Panc1 (cell line): ENCODE measurements around the gene FYCO1. TPM values are rescaled to one million over a fixed set of nuclear protein-coding genes. Genes with fewer than 3 reads are reported as not detected.

ENCODE experiments used
- ATAC-seq: fragments of 200-7000 bp; cut with Tn5 transposase; 2 replicates; pipeline ENCODE4 v1.9.1; 2020; ENCODE audit warnings: mild to moderate bottlenecking, moderate library complexity
- BruUV-seq: library from RNA; stranded (reverse); fragments of 400-500 nt; replicated peaks from 2 replicates; lab custom pipeline; 2021; lab: Mats Ljungman, UMichigan
- CTCF ChIA-PET: fragments of 300-600 bp; sonication (Branson Sonifier 250); formaldehyde crosslinking; loops from one replicate; lab custom pipeline; 2022; ENCODE audit warnings: antibody characterized with exemption; lab: Charles Lee
- POLR2A ChIA-PET: fragments of 300-600 bp; sonication (Branson Sonifier 250); formaldehyde crosslinking; loops from one replicate; lab custom pipeline; 2022; ENCODE audit warnings: antibody characterized with exemption; lab: Charles Lee
- DNase-seq: peaks from one replicate; pipeline ENCODE4 v3.0.0-alpha.2; 2010; ENCODE audit warnings: low read depth, low spot score
- H3K27ac ChIP-seq: 2 replicates; pipeline ENCODE4 v1.5.1; 2011; ENCODE audit warnings: mild to moderate bottlenecking, low read length, inconsistent platforms
- H3K27me3 ChIP-seq: fragments of 200-500 bp; sonication (Bioruptor generic); 2 replicates; pipeline ENCODE4 v1.6.0; 2014; ENCODE audit warnings: low read length, inconsistent platforms; ENCODE audit not compliant: control insufficient read depth, insufficient read depth
- H3K36me3 ChIP-seq: fragments of 200-500 bp; sonication (Bioruptor generic); 2 replicates; pipeline ENCODE4 v1.5.1; 2014; ENCODE audit warnings: inconsistent platforms, mild to moderate bottlenecking, low read length, moderate library complexity; ENCODE audit not compliant: control insufficient read depth, insufficient read depth
- H3K4me1 ChIP-seq: 2 replicates; pipeline ENCODE4 v1.5.1; 2011; ENCODE audit warnings: inconsistent platforms, mild to moderate bottlenecking, low read length, moderate library complexity; ENCODE audit not compliant: control insufficient read depth, insufficient read depth
- H3K4me3 ChIP-seq, 2 experiments: 2 replicates each; pipeline ENCODE4 v1.5.1; 2011 to 2012; ENCODE audit warnings: low read depth in 2 of 2, low read length in 2 of 2, mild to moderate bottlenecking in 2 of 2, inconsistent platforms in 1 of 2, moderate library complexity in 1 of 2
- H3K9me3 ChIP-seq: fragments of 200-500 bp; sonication (Bioruptor generic); 2 replicates; pipeline ENCODE4 v1.5.1; 2014; ENCODE audit warnings: low read depth, mild to moderate bottlenecking, inconsistent platforms, low read length, moderate library complexity; ENCODE audit not compliant: control insufficient read depth, insufficient read depth
- POLR2AphosphoS5 ChIP-seq: IDR thresholded peaks from 2 replicates; pipeline ENCODE4 v1.6.1; 2012; ENCODE audit warnings: mild to moderate bottlenecking, low read depth, low read length, moderate library complexity
- SIN3A ChIP-seq: IDR thresholded peaks from 2 replicates; pipeline ENCODE4 v1.6.1; 2012; ENCODE audit warnings: low read depth, mild to moderate bottlenecking, low read length, moderate library complexity, borderline replicate concordance; ENCODE audit not compliant: insufficient read depth
- TCF7L2 ChIP-seq: IDR thresholded peaks from 2 replicates; pipeline ENCODE4 v1.6.1; 2011; ENCODE audit warnings: mild to moderate bottlenecking, low read depth, low read length, inconsistent platforms
- in situ Hi-C: cut with HindIII; loops from 2 replicates; pipeline ENCODE4 v1.10.0; 2016; ENCODE audit warnings: low sequenced_read_pairs, low pct_unique_long_range_greater_than_20kb
- intact Hi-C: fragments of 100-400 bp; cut with micrococcal nuclease; formaldehyde crosslinking; loops from one replicate; pipeline ENCODE4 v1.10.0; 2022; ENCODE audit not compliant: unreplicated experiment
- total RNA-seq: library from RNA; stranded (reverse); gene quantifications from one replicate; pipeline ENCODE4 v1.2.1, GENCODE V29; 2021; ENCODE audit not compliant: unreplicated experiment
- TF ChIP-seq, protein P1 (sequence below): fragments of 450-650 bp; IDR thresholded peaks from 2 replicates; pipeline ENCODE4 v1.5.1; 2017; ENCODE audit warnings: mild to moderate bottlenecking
- TF ChIP-seq, protein P2 (sequence below), 2 experiments: IDR thresholded peaks; 2 replicates each; pipeline ENCODE4 v1.6.1; 2011 to 2012; ENCODE audit warnings: low read depth in 2 of 2, control low read depth in 1 of 2, low read length in 1 of 2, mild to moderate bottlenecking in 1 of 2, moderate library complexity in 1 of 2; ENCODE audit not compliant: insufficient read depth in 1 of 2

The FYCO1 gene
- total RNA-seq, 1 experiment from 2014 or later: 8.7 TPM

DNA sequence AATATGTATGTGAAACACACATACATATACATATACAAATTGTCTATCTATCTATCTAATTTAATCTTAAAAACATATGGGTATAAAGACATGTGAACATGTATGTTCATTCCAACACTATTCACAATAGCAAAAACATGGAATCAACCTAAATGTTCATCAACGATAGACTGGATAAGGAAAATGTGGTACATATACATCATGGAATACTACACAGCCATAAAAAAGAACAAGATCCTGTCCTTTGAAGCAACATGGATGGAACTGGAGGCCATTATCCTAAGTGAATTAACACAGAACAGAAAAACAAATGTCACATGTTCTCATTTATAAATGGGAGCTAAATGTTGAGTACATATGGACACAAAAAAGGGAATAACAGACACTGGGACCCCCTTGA, 103.5 kb downstream of the FYCO1 start:
- Histone ChIP-seq H3K36me3 (no peaks in the 10 kb centered on the region), H3K4me3 (no peak overlapping the region), H3K27ac (no peak overlapping the region), H3K9me3 (no peaks in the 10 kb centered on the region), H3K4me1 (no peaks in the 10 kb centered on the region), H3K27me3 (peaks cover 2% of the 10 kb centered on the region; the same call in 1 of the 2 replicates)
- intact Hi-C loops (no loop called here), in situ Hi-C loops (no loop called here)
- ATAC-seq (no peak), DNase-seq (no peak)
- BruUV-seq: no TSS peak
- no peak for TF ChIP-seq TCF7L2
- TF ChIP-seq, protein P1, sequence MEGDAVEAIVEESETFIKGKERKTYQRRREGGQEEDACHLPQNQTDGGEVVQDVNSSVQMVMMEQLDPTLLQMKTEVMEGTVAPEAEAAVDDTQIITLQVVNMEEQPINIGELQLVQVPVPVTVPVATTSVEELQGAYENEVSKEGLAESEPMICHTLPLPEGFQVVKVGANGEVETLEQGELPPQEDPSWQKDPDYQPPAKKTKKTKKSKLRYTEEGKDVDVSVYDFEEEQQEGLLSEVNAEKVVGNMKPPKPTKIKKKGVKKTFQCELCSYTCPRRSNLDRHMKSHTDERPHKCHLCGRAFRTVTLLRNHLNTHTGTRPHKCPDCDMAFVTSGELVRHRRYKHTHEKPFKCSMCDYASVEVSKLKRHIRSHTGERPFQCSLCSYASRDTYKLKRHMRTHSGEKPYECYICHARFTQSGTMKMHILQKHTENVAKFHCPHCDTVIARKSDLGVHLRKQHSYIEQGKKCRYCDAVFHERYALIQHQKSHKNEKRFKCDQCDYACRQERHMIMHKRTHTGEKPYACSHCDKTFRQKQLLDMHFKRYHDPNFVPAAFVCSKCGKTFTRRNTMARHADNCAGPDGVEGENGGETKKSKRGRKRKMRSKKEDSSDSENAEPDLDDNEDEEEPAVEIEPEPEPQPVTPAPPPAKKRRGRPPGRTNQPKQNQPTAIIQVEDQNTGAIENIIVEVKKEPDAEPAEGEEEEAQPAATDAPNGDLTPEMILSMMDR: no peak
- TF ChIP-seq POLR2AphosphoS5: no peak
- no peak for TF ChIP-seq SIN3A
- TF ChIP-seq, protein P2, sequence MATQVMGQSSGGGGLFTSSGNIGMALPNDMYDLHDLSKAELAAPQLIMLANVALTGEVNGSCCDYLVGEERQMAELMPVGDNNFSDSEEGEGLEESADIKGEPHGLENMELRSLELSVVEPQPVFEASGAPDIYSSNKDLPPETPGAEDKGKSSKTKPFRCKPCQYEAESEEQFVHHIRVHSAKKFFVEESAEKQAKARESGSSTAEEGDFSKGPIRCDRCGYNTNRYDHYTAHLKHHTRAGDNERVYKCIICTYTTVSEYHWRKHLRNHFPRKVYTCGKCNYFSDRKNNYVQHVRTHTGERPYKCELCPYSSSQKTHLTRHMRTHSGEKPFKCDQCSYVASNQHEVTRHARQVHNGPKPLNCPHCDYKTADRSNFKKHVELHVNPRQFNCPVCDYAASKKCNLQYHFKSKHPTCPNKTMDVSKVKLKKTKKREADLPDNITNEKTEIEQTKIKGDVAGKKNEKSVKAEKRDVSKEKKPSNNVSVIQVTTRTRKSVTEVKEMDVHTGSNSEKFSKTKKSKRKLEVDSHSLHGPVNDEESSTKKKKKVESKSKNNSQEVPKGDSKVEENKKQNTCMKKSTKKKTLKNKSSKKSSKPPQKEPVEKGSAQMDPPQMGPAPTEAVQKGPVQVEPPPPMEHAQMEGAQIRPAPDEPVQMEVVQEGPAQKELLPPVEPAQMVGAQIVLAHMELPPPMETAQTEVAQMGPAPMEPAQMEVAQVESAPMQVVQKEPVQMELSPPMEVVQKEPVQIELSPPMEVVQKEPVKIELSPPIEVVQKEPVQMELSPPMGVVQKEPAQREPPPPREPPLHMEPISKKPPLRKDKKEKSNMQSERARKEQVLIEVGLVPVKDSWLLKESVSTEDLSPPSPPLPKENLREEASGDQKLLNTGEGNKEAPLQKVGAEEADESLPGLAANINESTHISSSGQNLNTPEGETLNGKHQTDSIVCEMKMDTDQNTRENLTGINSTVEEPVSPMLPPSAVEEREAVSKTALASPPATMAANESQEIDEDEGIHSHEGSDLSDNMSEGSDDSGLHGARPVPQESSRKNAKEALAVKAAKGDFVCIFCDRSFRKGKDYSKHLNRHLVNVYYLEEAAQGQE (IDR thresholded peaks at IDR 0.05; ENCODE audit: insufficient read depth in 1 of 2, low read depth in 2 of 2, low read length in 1 of 2): no peak
- ChIA-PET CTCF (no interaction called here), POLR2A (no interaction called here)

DNA sequence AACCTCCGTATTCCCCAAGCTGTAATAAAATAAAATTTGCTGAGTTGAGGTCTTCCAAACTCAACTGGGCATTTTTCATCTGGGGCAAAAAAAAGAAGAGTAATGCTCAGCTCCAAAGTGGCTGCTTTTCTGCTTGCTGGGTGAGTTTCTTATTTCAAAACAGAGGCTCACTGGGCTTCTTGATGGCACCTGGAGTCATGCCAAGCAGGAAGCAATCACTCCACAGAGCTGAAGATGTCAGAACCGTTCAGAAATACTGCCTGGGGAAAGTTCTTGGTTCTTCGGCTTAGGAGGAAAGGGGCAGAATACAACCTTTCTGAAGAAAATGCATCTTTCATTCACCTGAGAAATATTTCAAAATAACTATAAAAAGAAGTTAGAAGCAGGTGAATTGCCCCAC, 105.2 kb downstream of the FYCO1 start:
- Histone ChIP-seq H3K9me3 (no peaks in the 10 kb centered on the region), H3K27me3 (peaks cover 2% of the 10 kb centered on the region; the same call in 1 of the 2 replicates), H3K27ac (no peak overlapping the region), H3K4me3 (no peak overlapping the region), H3K36me3 (no peaks in the 10 kb centered on the region), H3K4me1 (no peaks in the 10 kb centered on the region)
- no peak for ATAC-seq
- BruUV-seq: no TSS peak
- TF ChIP-seq, protein P2 (IDR thresholded peaks at IDR 0.05; ENCODE audit: insufficient read depth in 1 of 2, low read depth in 2 of 2, low read length in 1 of 2): no peak
- TF ChIP-seq POLR2AphosphoS5: no peak
- in situ Hi-C loops (no loop called here), intact Hi-C loops (no loop called here)
- no peak for DNase-seq
- CTCF ChIA-PET: no interaction called here
- POLR2A ChIA-PET: no interaction called here
